ENCODE measurements around the gene BNC2. TPM values are rescaled to one million over a fixed set of nuclear protein-coding genes. Genes with fewer than 3 reads are reported as not detected.
"Not testable (repeated sequence)": the region's sequence is repeated elsewhere in the genome, so short reads cannot be mapped to it uniquely, and the experiment has no call there.

Gene BNC2
- total RNA-seq, 4 donors from 2014 or later = 3.8 to 14.9 (median 8.2) TPM

DNA sequence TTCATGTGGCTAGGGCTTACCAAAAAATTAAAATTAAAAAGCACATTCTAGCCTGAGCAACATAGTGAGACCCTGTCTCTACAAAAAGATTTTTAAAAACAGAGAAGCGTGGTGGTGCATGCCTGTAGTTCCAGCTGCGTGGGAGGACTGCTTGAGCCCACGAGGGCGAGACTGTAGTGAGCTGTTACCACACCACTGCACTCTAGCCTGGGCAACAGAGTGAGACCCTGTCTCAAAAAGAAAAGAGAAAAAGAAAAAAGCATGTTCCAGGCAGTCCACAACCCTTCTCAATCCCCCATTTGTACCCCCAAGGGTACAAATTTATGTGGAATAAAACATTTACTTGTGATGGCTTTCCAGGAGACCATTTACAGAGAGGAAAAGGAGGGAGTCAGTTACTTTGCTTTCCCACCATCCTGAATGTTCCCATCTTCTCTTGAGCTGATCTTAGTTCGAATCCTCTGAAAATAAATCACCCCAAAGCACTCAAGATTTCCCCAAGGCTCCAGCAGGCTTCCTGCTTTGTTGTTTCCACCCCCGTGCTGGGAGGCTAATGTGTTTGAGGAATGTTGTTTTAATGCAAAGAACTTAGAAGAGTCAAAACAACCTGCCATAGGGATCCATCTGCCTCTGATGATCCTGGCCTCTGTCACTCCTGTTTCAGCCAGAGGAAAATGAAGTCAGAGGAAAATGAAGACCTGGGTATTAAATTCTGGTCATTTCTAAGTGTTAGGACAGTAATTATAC is 384.7 kb downstream of the BNC2 start:
- Histone ChIP-seq H3K4me3 (replicated peaks in 1 of 3) (no peak overlapping the region), H3K9me3 (no peaks in the 10 kb centered on the region), H3K4me1 (peaks cover 6 to 11% of the 10 kb centered on the region in 2 donors), H3K36me3 (no peaks in the 10 kb centered on the region), H3K27ac (no peak overlapping the region), H3K27me3 (no peaks in the 10 kb centered on the region)
- no peak for TF ChIP-seq POLR2A (IDR thresholded peaks at IDR 0.05)
- TF ChIP-seq, protein P1, sequence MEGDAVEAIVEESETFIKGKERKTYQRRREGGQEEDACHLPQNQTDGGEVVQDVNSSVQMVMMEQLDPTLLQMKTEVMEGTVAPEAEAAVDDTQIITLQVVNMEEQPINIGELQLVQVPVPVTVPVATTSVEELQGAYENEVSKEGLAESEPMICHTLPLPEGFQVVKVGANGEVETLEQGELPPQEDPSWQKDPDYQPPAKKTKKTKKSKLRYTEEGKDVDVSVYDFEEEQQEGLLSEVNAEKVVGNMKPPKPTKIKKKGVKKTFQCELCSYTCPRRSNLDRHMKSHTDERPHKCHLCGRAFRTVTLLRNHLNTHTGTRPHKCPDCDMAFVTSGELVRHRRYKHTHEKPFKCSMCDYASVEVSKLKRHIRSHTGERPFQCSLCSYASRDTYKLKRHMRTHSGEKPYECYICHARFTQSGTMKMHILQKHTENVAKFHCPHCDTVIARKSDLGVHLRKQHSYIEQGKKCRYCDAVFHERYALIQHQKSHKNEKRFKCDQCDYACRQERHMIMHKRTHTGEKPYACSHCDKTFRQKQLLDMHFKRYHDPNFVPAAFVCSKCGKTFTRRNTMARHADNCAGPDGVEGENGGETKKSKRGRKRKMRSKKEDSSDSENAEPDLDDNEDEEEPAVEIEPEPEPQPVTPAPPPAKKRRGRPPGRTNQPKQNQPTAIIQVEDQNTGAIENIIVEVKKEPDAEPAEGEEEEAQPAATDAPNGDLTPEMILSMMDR (IDR thresholded peaks at IDR 0.05) = no peak
- DNase-seq = no peak
- WGBS, 2 donors = 89 to 95% methylated on average over 6 of the region's 6 CpGs
- intact Hi-C loops (cut with DNase I) = no loop called here

DNA sequence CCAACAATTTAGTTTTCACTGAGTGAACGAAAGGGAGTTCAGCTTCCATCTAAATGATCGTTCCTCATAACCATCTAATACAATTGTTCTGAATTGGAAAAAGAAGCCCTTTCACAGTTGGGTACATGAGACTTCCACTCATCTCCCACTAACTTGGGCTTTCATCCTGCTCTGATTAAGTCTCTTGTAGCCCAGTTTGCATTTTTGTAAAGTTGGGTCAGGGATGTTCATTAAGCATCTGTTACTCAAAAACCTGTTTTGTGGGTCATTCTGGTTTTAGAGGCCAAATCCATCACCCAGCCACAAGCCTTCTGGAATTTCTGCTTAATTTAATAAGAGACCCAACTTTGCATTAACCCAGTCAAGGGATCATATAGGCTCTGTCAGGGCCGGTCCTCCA is 385.3 kb downstream of the BNC2 start:
- Histone ChIP-seq H3K4me1 (peaks cover 6 to 11% of the 10 kb centered on the region in 2 donors), H3K9me3 (no peaks in the 10 kb centered on the region), H3K4me3 (replicated peaks in 1 of 3) (no peak overlapping the region), H3K36me3 (no peaks in the 10 kb centered on the region), H3K27me3 (no peaks in the 10 kb centered on the region), H3K27ac (no peak overlapping the region)
- WGBS, 2 donors = 92 to 95% methylated on average over 3 of the region's 3 CpGs
- intact Hi-C loops (cut with DNase I) = no loop called here
- TF ChIP-seq, protein P1 (IDR thresholded peaks at IDR 0.05) = no peak
- TF ChIP-seq POLR2A (IDR thresholded peaks at IDR 0.05) = no peak
- DNase-seq = no peak

DNA sequence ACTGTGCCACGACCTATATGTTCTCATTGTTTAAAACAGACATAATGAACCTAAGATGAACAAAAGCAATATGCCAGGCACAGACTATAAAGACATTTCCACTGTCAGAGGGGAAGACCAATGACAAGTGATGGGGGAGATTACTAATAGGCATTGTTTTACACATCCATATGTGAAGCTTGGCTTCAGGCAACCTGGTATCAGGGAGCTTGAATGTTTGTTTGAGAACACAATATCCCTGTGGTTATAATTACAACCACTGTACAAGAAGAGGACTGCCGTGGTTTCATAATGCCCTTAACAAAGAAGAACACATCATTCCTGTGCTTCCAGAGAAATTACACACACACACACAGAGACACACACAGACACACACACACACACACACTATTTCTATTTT is 385.7 kb downstream of the BNC2 start:
- intact Hi-C loops (cut with DNase I) = no loop called here
- Histone ChIP-seq H3K27me3 (no peaks in the 10 kb centered on the region), H3K36me3 (no peaks in the 10 kb centered on the region), H3K4me3 (replicated peaks in 1 of 3) (no peak overlapping the region), H3K4me1 (peaks cover 6 to 11% of the 10 kb centered on the region in 2 donors), H3K27ac (no peak overlapping the region), H3K9me3 (no peaks in the 10 kb centered on the region)
- TF ChIP-seq POLR2A (IDR thresholded peaks at IDR 0.05) = no peak
- TF ChIP-seq, protein P1 (IDR thresholded peaks at IDR 0.05) = no peak
- WGBS, 2 donors = 92 to 94% methylated on average over 2 of the region's 2 CpGs
- DNase-seq = no peak

DNA sequence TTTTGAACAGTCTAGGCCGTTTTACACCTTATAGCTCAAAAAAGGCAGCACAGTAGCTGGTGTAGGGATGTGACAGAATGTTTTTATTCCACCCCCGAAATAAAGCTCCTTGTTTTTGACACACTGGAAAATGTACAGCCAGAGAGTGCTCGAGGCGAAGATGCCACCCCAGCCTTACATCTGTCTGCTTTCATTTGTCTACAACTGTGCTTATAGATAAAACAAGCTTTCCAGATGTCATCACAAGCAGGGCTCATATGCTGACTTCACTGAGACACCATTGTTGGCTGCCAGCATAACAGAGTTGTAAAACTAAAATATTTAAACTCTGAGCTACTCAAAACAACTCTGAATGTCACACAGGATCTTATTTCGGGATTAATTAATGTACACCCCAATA is 386.3 kb downstream of the BNC2 start:
- intact Hi-C loops (cut with DNase I) = no loop called here
- H3K36me3 ChIP-seq = no peaks in the 10 kb centered on the region
- 79 to 80% methylated on average over 5 of the region's 5 CpGs for WGBS, 2 donors
- H3K4me1 ChIP-seq = peaks cover 6 to 8% of the 10 kb centered on the region in 2 donors
- H3K27me3 ChIP-seq = no peaks in the 10 kb centered on the region
- DNase-seq = no peak
- H3K27ac ChIP-seq = no peak overlapping the region
- H3K9me3 ChIP-seq = no peaks in the 10 kb centered on the region
- H3K4me3 ChIP-seq (replicated peaks in 1 of 3) = no peak overlapping the region
- TF ChIP-seq, protein P1 (IDR thresholded peaks at IDR 0.05) = no peak
- no peak for TF ChIP-seq POLR2A (IDR thresholded peaks at IDR 0.05)

DNA sequence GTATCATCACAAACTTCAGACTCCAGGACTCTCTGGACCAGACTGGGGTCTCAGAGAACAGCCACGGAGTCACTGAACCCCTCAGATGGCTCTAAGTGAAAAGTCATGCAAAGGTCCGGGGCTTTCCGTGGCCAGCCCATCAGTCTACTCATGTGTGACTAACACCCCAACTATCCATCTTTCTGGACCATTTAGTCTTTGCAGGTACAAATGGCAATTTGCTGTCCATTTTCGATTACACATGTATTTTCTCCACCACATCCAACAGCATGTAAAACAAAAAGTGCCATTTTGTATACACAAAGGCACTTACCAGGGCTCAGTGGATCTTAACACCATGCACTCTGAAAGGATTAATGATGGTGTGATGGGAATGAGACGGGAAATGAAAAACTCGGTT is 387.7 kb downstream of the BNC2 start:
- H3K9me3 ChIP-seq = no peaks in the 10 kb centered on the region
- DNase-seq = no peak

DNA sequence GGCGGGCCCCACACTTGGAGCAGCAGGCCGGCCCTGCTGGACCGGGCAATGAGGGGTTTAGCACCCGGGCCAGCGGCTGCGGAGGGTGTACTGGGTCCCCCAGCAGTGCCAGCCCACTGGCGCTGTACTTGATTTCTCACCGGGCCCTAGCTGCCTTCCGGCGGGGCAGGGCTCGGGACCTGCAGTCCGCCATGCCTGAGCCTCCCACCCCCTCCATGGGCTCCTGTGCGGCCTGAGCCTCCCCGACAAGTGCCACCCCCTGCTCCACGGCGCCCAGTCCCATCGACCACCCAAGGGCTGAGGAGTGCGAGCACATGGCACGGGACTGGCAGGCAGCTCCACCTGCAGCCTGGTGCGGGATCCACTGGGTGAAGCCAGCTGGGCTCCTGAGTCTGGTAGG is 389.9 kb downstream of the BNC2 start:
- H3K36me3 ChIP-seq; H3K27me3 ChIP-seq; H3K9me3 ChIP-seq; intact Hi-C loops (cut with DNase I); DNase-seq; H3K27ac ChIP-seq; H3K4me3 ChIP-seq (replicated peaks in 1 of 3): not testable (repeated sequence)
- peaks cover 7 to 14% of the 10 kb centered on the region in 2 donors for H3K4me1 ChIP-seq
- WGBS, 2 donors = 98 to 100% methylated on average over 6 to 8 of the region's 20 CpGs

More for the DNA sequence above, 387.7 kb downstream of the BNC2 start:
- intact Hi-C loops (cut with DNase I) = no loop called here
- H3K4me1 ChIP-seq = peaks cover 6 to 7% of the 10 kb centered on the region in 2 donors
- H3K27ac ChIP-seq = no peak overlapping the region
- H3K4me3 ChIP-seq (replicated peaks in 1 of 3) = no peak overlapping the region
- 87 to 90% methylated on average over 6 of the region's 6 CpGs for WGBS, 2 donors
- H3K36me3 ChIP-seq = no peaks in the 10 kb centered on the region
- no peak for TF ChIP-seq POLR2A (IDR thresholded peaks at IDR 0.05)
- TF ChIP-seq, protein P1 (IDR thresholded peaks at IDR 0.05) = no peak
- no peaks in the 10 kb centered on the region for H3K27me3 ChIP-seq
